GM23248 (cell line): ENCODE data around the gene S1PR2. TPM values are rescaled to one million over a fixed set of nuclear protein-coding genes. Genes with fewer than 3 reads are reported as not detected.
"Not testable (repeated sequence)": the region's sequence is repeated elsewhere in the genome, so short reads cannot be mapped to it uniquely, and the experiment has no call there.

ENCODE experiments used
- DNase-seq: peaks from one replicate; pipeline ENCODE4 v3.0.0-alpha.2; 2015
- H2AFZ ChIP-seq: fragments of 200-600 bp; sonication (generic); 2 replicates; pipeline ENCODE4 v1.6.1; 2016; ENCODE audit warnings: antibody characterized with exemption
- H3F3A ChIP-seq: fragments of 200-600 bp; sonication (generic); 2 replicates; pipeline ENCODE4 v1.6.1; 2016; ENCODE audit warnings: mild to moderate bottlenecking, antibody characterized with exemption, mixed run types; ENCODE audit not compliant: insufficient read depth
- H3K27ac ChIP-seq: fragments of 200-600 bp; sonication (generic); 2 replicates; pipeline ENCODE4 v1.5.1; 2016; ENCODE audit warnings: mild to moderate bottlenecking
- H3K27me3 ChIP-seq: fragments of 200-600 bp; sonication (generic); replicated peaks from 2 replicates; pipeline ENCODE4 v1.6.1; 2016; ENCODE audit warnings: mild to moderate bottlenecking; ENCODE audit not compliant: insufficient read depth
- H3K36me3 ChIP-seq: fragments of 200-600 bp; sonication (generic); 2 replicates; pipeline ENCODE4 v1.6.1; 2016; ENCODE audit warnings: low read depth, mild to moderate bottlenecking
- H3K4me1 ChIP-seq: fragments of 200-600 bp; sonication (generic); 2 replicates; pipeline ENCODE4 v1.6.1; 2016; ENCODE audit warnings: mild to moderate bottlenecking; ENCODE audit not compliant: insufficient read depth
- H3K4me2 ChIP-seq: fragments of 200-600 bp; sonication (generic); one replicate; pipeline ENCODE4 v1.6.1; 2016; ENCODE audit warnings: mild to moderate bottlenecking; ENCODE audit not compliant: unreplicated experiment
- H3K4me3 ChIP-seq: fragments of 200-600 bp; sonication (generic); 2 replicates; pipeline ENCODE4 v1.5.1; 2016; ENCODE audit warnings: mild to moderate bottlenecking
- H3K79me2 ChIP-seq: fragments of 200-600 bp; sonication (generic); 2 replicates; pipeline ENCODE4 v1.6.1; 2016; ENCODE audit warnings: mild to moderate bottlenecking; ENCODE audit not compliant: insufficient read depth
- H3K9ac ChIP-seq: fragments of 200-600 bp; sonication (generic); 2 replicates; pipeline ENCODE4 v1.6.1; 2016; ENCODE audit warnings: mild to moderate bottlenecking
- H3K9me2 ChIP-seq: fragments of 200-600 bp; sonication (generic); 2 replicates; pipeline ENCODE4 v1.6.1; 2016; ENCODE audit warnings: mixed run types, mild to moderate bottlenecking, moderate library complexity; ENCODE audit not compliant: insufficient read depth
- H3K9me3 ChIP-seq: fragments of 200-600 bp; sonication (generic); one replicate; pipeline ENCODE4 v1.6.1; 2017; ENCODE audit warnings: low read depth
- H4K20me1 ChIP-seq: fragments of 200-600 bp; sonication (generic); 2 replicates; pipeline ENCODE4 v1.6.0; 2016; ENCODE audit not compliant: insufficient read depth
- EZH2 ChIP-seq: fragments of 200-600 bp; sonication (generic); IDR thresholded peaks from 2 replicates; pipeline ENCODE4 v1.6.1; 2018; ENCODE audit warnings: antibody characterized with exemption, mild to moderate bottlenecking; ENCODE audit not compliant: insufficient read depth, poor library complexity, severe bottlenecking
- EZH2phosphoT487 ChIP-seq: fragments of 200-600 bp; sonication (generic); IDR thresholded peaks from 2 replicates; pipeline ENCODE4 v1.6.1; 2018; ENCODE audit warnings: antibody characterized with exemption, moderate library complexity, mild to moderate bottlenecking, low read depth; ENCODE audit not compliant: insufficient read depth
- WGBS, 2 experiments: methylation state at CpG; one replicate each; pipeline ENCODE4 v1.1.6; 2015 to 2017; ENCODE audit warnings: low lambda C conversion rate in 2 of 2, low coverage in 1 of 2; ENCODE audit errors: missing lambda C conversion rate in 2 of 2; 5-methylcytosine and 5-hydroxymethylcytosine counted together
- in situ Hi-C: fragments of 300-500 bp; cut with MboI; formaldehyde crosslinking; loops from 2 replicates; pipeline ENCODE4 v1.15.0; 2020
- polyA plus RNA-seq: library from polyadenylated mRNA; unstranded; fragments of >200 nt; fragmentation: Nextera tagmentation; extraction: Ambion mirVana; gene quantifications from 2 replicates; pipeline ENCODE4 v1.2.1, GENCODE V29; 2016
- total RNA-seq: library from RNA; depleted of rRNA; stranded (reverse); fragments of >200 nt; shearing (Covaris generic); gene quantifications from 2 replicates; pipeline ENCODE4 v1.2.3, GENCODE V29; 2014

S1PR2 gene
- total and polyA plus RNA-seq, 2 experiments from 2014 or later: 20.3 to 35.1 TPM

DNA sequence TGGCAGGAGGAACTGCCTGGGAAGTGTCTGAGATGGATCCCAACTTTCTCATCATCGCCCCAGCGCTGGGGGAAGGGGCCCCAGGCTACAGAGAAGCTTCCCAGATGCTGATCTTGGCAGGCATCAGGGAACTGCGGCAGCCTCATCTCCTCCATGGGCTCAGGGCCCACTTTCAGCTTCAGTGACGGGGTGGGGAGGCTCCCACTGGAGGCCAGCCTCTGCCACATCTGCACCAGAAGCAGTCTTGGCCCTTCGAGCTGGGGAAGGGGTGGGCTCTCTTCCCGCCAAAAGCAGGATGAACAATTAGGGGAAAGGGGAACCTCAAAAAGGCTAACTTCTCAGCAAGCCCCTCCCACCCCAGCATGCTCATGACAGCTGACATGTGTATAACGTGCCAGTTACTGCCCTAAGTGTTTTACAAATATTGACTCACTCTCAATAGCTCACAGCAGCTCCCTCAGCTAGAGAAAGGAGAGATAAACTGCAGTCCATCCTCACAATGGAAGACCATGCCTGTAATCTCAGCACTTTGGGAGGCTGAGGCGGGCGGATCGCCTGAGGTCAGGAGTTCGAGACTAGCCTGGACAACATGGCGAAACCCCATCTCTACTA, 7.1 kb upstream of the S1PR2 start:
- H3K9me2 ChIP-seq: no peaks in the 10 kb centered on the region
- TF ChIP-seq EZH2 (no peak), EZH2phosphoT487 (no peak)
- WGBS, 2 experiments: 13 to 23% methylated on average over 11 to 12 of the region's 12 CpGs
- H3K4me3 ChIP-seq: no peak overlapping the region
- no peaks in the 10 kb centered on the region for H3K36me3 ChIP-seq
- peak overlapping the region; percentile 66 for H2AFZ ChIP-seq
- peak; percentile 83 for DNase-seq
- H3K9ac ChIP-seq: peak overlapping the region; percentile 47
- H4K20me1 ChIP-seq: no peaks in the 10 kb centered on the region
- peaks cover 7% of the 10 kb centered on the region; the same call in 1 of the 2 replicates for H3F3A ChIP-seq
- no peaks in the 10 kb centered on the region for H3K27me3 ChIP-seq
- H3K4me1 ChIP-seq: peaks cover 10% of the 10 kb centered on the region; the same call in 1 of the 2 replicates
- no peak overlapping the region for H3K4me2 ChIP-seq
- H3K9me3 ChIP-seq: no peaks in the 10 kb centered on the region
- H3K79me2 ChIP-seq: no peaks in the 10 kb centered on the region
- H3K27ac ChIP-seq: peak overlapping the region; percentile 67
- in situ Hi-C loops: loop anchor here (25.0 kb wide), 1 partner anchor 301 kb away; the partner anchor contains the start of gene OLFM2

DNA sequence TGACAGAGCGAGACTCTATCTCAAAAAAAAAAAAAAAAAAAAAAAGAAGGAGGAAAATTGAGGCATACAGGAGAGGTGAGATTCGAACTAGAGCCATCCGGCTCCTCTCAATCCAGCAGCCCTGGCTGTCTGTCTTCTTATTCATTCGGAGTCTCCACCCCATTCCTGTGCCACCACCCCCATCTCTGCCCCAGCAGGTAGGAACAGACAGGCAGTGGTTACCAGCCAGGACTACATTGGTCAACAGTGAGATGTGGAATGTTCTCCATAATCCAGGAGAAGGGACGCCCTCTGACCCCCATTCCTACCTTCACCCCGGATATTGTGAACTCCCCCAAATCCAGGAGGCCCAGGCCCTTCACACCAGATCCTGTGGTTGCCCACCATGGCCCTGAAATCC, 6.6 kb upstream of the S1PR2 start:
- peak overlapping the region; percentile 47; the same call in 1 of the 2 replicates for H3K9ac ChIP-seq
- no peak overlapping the region for H3K4me2 ChIP-seq
- H3K4me1 ChIP-seq: peaks cover 10% of the 10 kb centered on the region; the same call in 1 of the 2 replicates
- H3K9me3 ChIP-seq: no peaks in the 10 kb centered on the region
- H3K27ac ChIP-seq: peak overlapping the region; percentile 67
- H3K79me2 ChIP-seq: no peaks in the 10 kb centered on the region
- H3K36me3 ChIP-seq: no peaks in the 10 kb centered on the region
- H3F3A ChIP-seq: peaks cover 7% of the 10 kb centered on the region; the same call in 1 of the 2 replicates
- in situ Hi-C loops: loop anchor here (25.0 kb wide), 1 partner anchor 300 kb away; the partner anchor contains the start of gene OLFM2
- no peaks in the 10 kb centered on the region for H4K20me1 ChIP-seq
- no peak for DNase-seq
- peak overlapping the region; percentile 66 for H2AFZ ChIP-seq
- H3K4me3 ChIP-seq: no peak overlapping the region
- no peaks in the 10 kb centered on the region for H3K9me2 ChIP-seq
- TF ChIP-seq EZH2 (no peak), EZH2phosphoT487 (no peak)
- 41 to 60% methylated on average over 3 to 6 of the region's 6 CpGs for WGBS, 2 experiments
- no peaks in the 10 kb centered on the region for H3K27me3 ChIP-seq

DNA sequence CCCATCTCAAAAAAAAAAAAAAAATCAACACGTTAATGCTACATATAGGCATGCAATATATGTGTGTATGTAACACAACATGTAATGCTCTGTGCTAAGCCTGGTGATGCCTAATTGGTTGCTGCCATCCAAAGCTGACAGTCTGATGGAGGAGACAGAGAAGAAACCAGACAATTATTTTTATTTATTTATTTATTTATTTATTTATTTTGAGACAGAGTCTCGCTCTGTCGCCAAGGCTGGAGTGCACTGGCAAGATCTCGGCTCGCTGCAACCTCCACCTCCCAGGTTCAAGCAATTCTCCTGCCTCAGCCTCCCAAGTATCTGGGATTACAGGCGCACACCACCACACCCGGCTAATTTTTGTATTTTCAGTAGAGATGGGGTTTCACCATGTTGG, 4.3 kb upstream of the S1PR2 start:
- peaks cover 14% of the 10 kb centered on the region; the same call in 1 of the 2 replicates for H3F3A ChIP-seq

DNA sequence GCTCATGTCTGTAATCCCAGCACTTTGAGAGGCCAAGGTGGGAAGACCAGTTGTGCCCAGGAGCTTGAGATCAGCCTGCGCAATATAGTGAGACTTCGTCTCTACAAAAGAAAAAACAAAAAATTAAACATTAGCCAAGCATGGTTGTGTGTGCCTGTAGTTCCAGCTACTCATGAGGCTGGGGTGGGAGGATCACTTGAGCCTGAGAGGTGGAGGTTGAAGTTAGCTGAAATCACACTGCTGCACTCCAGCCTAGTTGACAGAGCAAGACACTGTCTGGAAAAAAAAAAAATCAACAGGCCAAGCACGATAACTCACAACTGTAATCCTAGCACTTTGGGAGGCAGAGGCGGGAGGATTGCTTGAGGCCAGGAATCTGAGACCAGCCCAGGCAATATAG, 3.9 kb upstream of the S1PR2 start:
- in situ Hi-C loops: loop anchor here (25.0 kb wide), 1 partner anchor 298 kb away; the partner anchor contains the start of gene OLFM2
- Histone ChIP-seq H3K79me2 (peaks cover 8% of the 10 kb centered on the region), H3K4me2 (no peak overlapping the region), H3K4me1 (peaks cover 10% of the 10 kb centered on the region; the same call in 1 of the 2 replicates), H2AFZ (no peak overlapping the region), H3K9me2 (no peaks in the 10 kb centered on the region), H3K9me3 (no peaks in the 10 kb centered on the region), H3K27me3 (no peaks in the 10 kb centered on the region), H3K9ac (no peak overlapping the region), H3K36me3 (no peaks in the 10 kb centered on the region), H3F3A (peaks cover 14% of the 10 kb centered on the region; the same call in 1 of the 2 replicates), H3K4me3 (no peak overlapping the region), H3K27ac (no peak overlapping the region), H4K20me1 (no peaks in the 10 kb centered on the region)
- 78 to 86% methylated on average over 4 of the region's 4 CpGs for WGBS, 2 experiments
- TF ChIP-seq EZH2phosphoT487: no peak
- no peak for TF ChIP-seq EZH2
- no peak for DNase-seq

More for the DNA sequence above, 4.3 kb upstream of the S1PR2 start:
- not testable (repeated sequence) for H2AFZ ChIP-seq, H4K20me1 ChIP-seq, H3K9me3 ChIP-seq, H3K9me2 ChIP-seq, H3K27ac ChIP-seq, H3K27me3 ChIP-seq, H3K4me3 ChIP-seq, H3K36me3 ChIP-seq, H3K79me2 ChIP-seq, DNase-seq, H3K4me2 ChIP-seq, H3K9ac ChIP-seq
- 96 to 97% methylated on average over 7 of the region's 7 CpGs for WGBS, 2 experiments
- in situ Hi-C loops: loop anchor here (25.0 kb wide), 1 partner anchor 298 kb away; the partner anchor contains the start of gene OLFM2
- peaks cover 10% of the 10 kb centered on the region; the same call in 1 of the 2 replicates for H3K4me1 ChIP-seq
